Stimulated activated CD4-positive, alpha-beta T cell treated with anti-CD3 and anti-CD28 coated beads, TNF-alpha, amount 100 ng/mL, for 1 hour (primary cell): ENCODE data around the gene HTR1B.

ENCODE experiments used
- DNase-seq, 3 donors: peaks; one replicate each; pipeline ENCODE4 v3.0.0-alpha.2; 2020; ENCODE audit warnings: low read depth in 3 of 3, low spot score in 1 of 3

The HTR1B gene

DNA sequence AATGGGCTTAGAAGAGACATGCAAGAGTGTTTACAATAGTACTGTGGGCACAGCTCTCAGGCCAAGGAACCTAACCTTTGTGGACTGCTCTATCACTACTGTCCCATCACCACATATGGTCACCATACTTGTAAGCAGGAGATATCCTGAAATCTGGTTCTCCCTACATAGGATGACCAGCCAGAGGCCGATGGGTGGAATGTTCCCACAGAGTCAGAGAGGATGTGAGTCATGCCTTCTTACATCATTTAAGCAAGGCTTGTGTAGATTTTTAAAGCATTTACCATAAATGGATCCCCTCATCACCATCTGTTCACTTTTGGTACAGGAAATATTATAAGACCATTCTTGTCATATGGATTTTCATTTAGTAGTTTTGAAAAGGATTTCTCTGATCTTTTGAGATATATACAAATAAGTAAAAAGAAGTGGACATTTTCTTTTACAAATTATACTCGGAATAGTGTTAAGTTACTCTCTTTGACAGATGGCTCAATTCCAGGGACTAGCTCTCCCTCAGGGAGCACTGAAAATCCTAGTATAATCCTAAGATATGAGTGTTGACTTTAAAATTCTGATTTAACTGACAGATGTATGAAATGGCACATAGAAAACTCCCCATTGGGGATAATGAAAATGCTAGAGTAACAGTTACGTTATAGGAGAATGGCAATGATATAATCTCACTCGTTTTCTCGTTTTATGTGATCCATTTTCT, 6.6 kb downstream of the HTR1B start:
- no peak for DNase-seq

DNA sequence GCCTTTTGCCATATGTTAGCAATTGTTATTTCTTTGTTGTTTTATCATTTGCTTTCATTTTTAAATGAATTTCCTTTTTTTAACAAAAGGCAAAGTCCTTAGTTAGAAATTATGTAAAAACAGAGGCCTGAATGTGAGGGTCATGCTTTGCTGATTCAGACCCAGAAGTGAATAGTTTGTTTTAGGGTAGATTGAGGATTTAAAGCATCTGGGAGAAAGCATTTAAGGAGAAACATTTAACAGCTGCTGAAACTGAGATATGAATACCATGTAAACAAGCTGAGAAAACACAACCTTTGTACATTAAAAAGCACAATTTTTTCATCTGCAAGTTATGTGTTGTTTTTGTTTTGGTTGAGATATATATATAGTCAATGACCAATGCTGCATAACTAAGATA, 8.0 kb downstream of the HTR1B start:
- no peak for DNase-seq

DNA sequence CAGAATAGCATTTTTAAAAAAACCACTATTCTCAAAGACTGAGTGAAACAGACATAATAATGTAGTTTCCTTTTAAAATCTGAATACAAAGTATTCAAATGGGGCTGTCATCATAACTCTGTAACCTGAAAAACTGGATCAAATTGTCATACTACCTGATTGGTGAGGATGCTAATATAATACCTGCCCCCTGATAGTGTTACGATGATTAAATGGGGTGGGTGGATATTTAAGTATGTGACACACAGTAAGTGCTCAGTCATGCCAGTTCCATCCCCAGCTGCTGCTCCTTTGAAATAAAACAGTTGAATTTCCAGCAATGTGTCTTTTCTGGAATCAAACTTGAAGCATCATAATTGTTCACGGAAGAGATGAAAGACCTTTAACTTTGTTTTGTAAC, 8.9 kb downstream of the HTR1B start:
- DNase-seq = no peak

DNA sequence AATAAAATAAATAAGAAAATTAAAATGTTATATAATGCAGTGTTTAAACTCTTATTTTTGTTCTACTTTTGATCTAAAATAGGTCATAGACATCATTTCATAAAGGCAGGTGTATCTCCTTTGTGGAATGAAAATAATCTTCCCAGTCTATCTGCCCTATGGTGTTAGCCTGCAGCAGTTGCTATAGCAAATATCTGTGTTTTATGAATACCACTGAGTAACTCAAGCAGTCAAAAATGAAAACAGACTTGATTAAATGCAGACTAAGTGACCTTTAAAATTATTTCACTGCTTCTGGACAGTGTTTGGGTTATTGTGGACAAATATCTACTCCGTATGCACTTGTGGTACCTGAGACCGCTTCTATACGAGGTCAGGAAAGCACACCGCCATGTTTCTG, 11.8 kb downstream of the HTR1B start:
- DNase-seq = no peak

DNA sequence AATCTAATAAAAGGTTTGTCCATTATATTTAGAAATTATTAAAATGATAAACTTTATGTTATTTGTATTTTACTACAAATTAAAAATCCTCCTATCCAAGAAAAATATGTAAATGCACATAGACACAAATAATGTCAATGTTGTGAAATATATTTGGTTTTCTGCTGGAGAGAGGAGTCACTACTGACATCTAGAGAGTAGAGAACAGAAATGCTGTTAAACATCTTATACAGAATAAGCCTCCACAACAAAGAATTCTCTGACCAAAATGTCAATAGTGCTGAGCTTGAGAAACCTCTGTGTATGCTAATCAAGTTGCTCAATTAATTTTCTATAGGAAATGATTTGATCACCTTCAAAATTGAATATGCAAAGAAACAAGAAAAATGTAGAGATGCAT, 12.4 kb downstream of the HTR1B start:
- no peak for DNase-seq

DNA sequence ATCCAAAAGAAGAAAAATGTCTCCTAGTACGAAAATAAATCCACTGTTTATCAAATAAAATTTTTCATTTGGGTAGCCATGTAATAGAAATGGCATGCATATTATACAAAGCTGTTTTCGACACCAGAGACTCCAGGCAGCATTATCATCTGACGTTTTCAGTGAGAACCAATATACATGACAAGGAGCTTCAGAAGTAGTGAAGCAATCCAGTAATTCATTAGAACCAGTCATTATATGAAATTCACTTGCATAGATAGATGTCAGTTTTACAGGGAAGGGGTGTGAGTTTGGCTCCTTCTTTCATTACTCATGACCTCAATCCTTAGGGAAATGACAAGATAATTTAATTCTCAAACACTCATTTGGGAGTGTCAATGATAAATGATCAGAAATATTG, 14.7 kb downstream of the HTR1B start:
- DNase-seq = no peak

DNA sequence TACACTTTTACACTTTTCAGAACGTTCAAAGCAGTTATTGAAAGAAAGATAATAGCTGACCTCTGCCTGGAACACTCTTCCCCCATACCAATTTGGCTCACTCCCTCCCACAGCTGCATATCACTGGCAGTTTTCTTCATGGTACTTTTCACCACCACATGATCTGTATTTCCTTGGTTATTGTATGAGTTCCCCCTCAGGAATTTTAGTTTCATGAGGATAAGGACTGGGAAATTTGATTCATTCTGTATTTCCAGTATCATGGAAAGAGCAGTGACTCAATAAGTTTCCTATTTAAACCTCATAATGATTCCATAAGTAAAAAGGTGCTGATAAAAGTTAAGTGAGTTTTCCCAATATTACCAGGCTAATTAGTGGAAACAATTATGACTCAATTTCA, 16.0 kb downstream of the HTR1B start:
- DNase-seq = no peak

DNA sequence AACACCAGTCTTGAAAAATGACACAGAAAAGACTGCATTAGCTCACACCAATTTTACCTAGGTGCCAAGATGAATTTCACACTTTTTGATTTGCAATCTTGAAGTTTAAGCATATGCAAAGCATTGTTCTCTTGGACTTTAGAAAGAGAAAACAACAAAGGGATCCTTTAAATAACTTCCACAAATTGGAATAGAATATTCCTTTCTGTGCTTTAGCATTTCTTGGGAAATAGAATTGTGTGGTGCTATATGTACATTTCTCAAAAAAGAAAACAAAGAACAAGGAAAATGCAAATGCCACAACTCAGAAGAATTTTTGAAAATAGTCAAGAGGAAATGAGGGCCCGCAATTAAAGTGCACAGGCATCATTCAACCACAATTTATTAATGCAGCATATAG, 17.0 kb downstream of the HTR1B start:
- DNase-seq = no peak

DNA sequence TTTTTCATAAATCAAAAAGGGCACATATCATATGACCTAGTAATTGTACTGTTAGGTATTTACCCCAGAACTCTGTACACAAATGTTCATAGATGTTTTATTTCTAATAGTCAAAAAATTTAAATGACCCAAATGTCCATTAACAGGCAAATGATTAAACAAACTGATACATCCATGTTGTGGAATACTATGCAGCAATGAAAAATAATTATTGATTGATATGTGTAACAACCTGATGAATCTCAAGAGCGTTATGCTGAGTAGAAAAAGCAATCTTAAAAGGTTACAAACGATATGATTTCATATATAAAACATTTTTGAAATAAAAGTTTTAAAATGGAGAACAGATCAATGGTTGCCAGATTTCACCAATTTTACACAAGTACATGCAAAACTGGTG, 18.1 kb downstream of the HTR1B start:
- DNase-seq = no peak

DNA sequence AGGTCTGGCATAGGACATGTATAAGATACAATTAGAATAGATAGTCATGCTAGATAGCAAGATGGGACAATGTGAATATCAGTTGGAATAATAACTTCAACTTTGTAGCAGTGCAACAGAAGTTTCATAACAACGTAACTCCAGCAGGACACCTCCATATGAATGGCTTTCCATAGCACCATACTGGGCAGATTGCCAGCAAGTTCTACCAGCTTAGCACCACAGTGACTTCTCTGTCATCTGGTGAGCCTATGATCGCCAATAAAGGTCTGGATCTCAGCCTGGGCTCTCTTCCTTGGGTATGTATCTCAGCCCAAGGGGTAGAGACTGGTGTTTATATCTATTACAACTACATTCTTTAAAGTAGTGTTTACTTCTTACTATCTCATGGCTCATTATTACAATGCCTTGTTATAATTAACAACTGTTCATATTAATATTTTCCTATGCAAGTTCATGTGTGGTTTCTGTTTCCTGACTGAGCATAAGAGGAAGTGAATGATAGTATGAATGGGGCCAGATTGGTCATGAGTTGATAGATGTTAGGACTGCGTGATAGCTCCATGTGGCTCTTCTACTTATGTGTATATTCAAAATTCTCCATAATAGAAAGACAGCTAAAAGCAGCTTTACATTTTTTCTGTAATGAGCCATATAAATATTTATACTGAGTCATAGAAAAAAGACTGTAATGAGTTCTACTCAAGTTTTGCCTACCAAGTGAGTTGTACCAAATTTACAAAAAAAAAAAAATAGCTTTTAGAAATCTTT, 22.9 kb downstream of the HTR1B start:
- DNase-seq = no peak

DNA sequence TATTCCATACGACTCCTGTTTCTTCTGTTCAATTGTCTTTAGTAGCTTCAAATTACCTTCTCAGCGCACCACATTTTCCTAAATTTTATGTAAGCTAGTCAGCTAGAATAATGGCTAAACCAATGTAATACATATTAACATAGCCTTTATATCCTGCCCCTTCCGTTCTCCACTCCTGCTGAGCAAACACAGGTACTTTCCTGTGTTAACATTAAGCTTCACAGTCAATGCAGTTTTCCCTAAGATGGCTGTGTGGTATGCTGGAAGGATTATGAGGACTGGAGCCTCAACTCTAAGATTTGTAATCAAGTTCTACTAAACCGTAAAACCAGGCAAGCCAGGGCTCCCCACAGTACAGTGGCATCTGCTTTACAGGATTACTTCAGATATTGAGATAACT, 29.4 kb downstream of the HTR1B start:
- DNase-seq = no peak

DNA sequence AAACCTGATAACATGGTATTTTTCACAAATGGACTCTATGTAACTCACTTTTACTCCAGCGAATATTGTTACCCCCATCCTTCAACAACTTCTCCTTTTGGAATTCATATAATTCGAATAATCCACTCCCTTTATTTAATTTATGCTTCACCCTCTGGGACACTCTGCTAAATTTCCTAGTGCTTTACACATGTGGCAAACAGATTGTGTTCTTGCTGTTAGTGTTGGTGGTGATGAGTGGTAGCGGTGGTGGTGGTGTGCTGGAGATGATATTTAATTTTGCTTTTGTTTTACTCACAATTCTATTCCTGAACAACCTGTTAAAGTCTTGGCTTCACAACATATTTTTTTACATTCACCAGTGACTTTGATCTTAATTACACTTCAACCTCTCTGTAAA, 32.8 kb downstream of the HTR1B start:
- DNase-seq = no peak

DNA sequence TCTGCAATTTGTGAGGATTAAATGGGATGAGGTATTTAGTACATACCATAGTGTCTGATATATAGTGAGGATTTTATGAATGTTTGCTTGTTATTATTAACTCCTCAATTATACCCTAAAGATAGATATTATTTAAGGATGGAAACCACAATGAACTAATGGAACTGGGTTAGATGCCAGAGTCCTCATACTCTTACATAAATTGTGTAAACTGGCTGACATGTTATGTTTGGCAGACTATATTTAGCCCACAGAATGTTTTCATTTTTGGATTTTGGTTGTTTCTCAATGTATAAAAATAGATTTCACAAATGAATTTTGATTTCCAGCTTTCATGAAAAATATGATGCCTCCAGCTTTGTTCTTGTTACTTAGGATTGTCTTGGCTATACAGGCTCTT, 37.6 kb downstream of the HTR1B start:
- no peak for DNase-seq

DNA sequence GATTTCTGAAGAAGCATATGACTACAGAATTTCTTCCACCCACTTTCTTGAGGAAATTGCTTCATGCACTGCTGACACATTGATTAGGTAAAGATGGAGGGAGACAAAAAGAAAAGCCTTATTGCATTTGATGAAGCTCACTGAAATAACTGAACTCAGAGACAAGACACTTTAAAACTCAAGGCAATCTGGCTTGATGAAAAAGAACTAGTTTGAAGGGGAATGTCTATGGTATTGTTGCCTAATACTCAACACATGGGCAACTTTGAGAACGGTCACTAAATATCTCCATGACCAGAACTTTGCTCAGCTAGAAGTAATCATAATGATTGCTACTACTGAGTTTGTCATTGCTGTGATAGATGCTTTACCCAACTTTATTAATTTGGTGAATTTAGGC, 38.1 kb downstream of the HTR1B start:
- DNase-seq = no peak

DNA sequence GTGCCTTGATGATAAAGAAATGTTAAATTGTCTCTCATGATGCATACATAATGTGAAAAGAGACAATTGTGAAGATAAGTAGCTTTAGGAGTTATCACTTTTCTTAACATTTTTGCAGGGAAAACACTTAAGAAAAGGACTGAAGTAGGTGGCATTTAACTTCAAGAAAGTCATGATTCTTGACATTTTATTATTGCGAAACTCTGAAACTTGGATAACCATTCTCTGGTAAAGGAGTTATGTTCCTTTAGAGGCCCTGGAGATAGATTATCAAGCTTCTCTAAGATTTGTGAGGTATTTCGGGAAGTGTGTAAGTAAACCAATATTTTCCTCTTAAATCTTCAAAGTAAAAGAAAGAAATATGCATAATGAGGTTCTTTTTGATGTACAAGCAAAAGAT, 38.5 kb downstream of the HTR1B start:
- DNase-seq = no peak

DNA sequence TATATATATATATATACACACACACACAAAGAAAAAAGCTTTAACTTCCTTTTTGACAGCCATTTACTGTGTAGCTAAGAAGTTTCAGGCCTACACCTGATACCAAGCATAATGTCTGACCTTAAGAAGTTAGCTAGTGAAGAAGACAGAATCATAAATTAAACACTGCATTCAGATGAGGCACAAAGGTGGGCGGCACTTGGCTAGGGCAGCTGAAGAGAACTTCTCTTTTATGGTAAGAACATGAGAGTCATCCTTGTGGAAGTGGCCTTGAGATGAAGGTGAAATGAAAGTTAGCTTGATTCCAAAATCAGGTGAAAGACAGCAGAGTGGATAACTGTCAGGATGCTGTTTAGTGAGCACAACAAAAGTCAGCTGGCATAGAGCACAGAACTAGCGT, 46.5 kb downstream of the HTR1B start:
- DNase-seq = no peak

DNA sequence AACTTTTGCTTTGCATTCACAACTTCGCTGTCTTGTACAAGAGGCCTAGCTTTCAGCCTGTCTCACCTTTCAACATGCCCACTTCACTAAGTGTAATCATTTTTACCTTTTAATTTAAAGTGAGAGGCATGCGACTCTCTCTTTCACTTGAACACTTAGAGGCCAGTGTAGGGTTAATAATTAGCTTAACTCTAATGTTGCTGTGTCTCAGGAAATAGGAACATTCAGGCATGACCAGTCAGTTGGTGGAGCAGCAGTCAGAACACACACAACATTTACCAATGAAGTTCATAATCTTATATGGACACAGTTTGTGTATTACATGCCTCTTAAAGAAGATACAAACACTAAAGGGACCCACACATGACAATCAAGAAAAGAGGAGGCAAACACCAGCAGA, 47.6 kb downstream of the HTR1B start:
- no peak for DNase-seq
